Measurements from ENCODE around the gene RTN1.

RTN1 gene

GRCh38 chr14:59582161-59582560 lies 288.4 kb downstream of the RTN1 start:
- no peaks in the 10 kb centered on the region for H3K79me2 ChIP-seq (ENCODE audit: insufficient read depth, low read length)
- H3K4me2 ChIP-seq (ENCODE audit: low read depth, low read length, poor library complexity, severe bottlenecking), result no peak overlapping the region
- H4K20me1 ChIP-seq (ENCODE audit: low read depth, low read length), result no peaks in the 10 kb centered on the region
- H3K36me3 ChIP-seq (ENCODE audit: low read length), result no peaks in the 10 kb centered on the region
- H2AFZ ChIP-seq (ENCODE audit: low read depth, low read length, severe bottlenecking), result no peak overlapping the region
- H3F3A ChIP-seq (ENCODE audit: insufficient read depth), result no peaks in the 10 kb centered on the region
- no peak overlapping the region for H3K9ac ChIP-seq (ENCODE audit: low read length)
- no peaks in the 10 kb centered on the region for H3K9me3 ChIP-seq (ENCODE audit: insufficient read depth, low read length)
- H3K27me3 ChIP-seq (ENCODE audit: low read length), result no peaks in the 10 kb centered on the region
- H3K9me2 ChIP-seq (replicated peaks; ENCODE audit: insufficient read depth, low read length), result no peaks in the 10 kb centered on the region
- no peak overlapping the region for H3K27ac ChIP-seq (ENCODE audit: low read depth, low read length)
- no peak overlapping the region for H3K4me3 ChIP-seq (ENCODE audit: insufficient read depth, low read length, poor library complexity, severe bottlenecking)
- TF ChIP-seq, protein P1, sequence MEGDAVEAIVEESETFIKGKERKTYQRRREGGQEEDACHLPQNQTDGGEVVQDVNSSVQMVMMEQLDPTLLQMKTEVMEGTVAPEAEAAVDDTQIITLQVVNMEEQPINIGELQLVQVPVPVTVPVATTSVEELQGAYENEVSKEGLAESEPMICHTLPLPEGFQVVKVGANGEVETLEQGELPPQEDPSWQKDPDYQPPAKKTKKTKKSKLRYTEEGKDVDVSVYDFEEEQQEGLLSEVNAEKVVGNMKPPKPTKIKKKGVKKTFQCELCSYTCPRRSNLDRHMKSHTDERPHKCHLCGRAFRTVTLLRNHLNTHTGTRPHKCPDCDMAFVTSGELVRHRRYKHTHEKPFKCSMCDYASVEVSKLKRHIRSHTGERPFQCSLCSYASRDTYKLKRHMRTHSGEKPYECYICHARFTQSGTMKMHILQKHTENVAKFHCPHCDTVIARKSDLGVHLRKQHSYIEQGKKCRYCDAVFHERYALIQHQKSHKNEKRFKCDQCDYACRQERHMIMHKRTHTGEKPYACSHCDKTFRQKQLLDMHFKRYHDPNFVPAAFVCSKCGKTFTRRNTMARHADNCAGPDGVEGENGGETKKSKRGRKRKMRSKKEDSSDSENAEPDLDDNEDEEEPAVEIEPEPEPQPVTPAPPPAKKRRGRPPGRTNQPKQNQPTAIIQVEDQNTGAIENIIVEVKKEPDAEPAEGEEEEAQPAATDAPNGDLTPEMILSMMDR (IDR thresholded peaks at IDR 0.05; ENCODE audit: insufficient read depth, low read length, poor library complexity, severe bottlenecking), result no peak
- TF ChIP-seq EZH2phosphoT487 (conservative IDR thresholded peaks at IDR 0.05; ENCODE audit: low read length), result no peak

- no peak for TF ChIP-seq EZH2phosphoT487 (conservative IDR thresholded peaks at IDR 0.05; ENCODE audit: low read length)
- TF ChIP-seq, protein P1 (IDR thresholded peaks at IDR 0.05; ENCODE audit: insufficient read depth, low read length, poor library complexity, severe bottlenecking), result no peak
- Histone ChIP-seq H3K36me3 (ENCODE audit: low read length) (no peaks in the 10 kb centered on the region), H3F3A (ENCODE audit: insufficient read depth) (no peaks in the 10 kb centered on the region)
Measured at GRCh38 chr14:59580911-59581310, 289.7 kb downstream of the RTN1 start.

GRCh38 chr14:59576332-59577294 lies 294.0 kb downstream of the RTN1 start, which contains the start of gene CCDC175:
Gene CCDC175 (minus strand): TSS chr14:59576812. CDS start chr14:59576775, 37 bp downstream.
- Histone ChIP-seq H3K27me3 (ENCODE audit: low read length) (no peaks in the 10 kb centered on the region), H3K9ac (ENCODE audit: low read length) (peak within 1 kb of the TSS; percentile 25; the same call in 1 of the 2 replicates), H4K20me1 (ENCODE audit: low read depth, low read length) (no peaks in the 10 kb centered on the region), H3K4me3 (ENCODE audit: insufficient read depth, low read length, poor library complexity, severe bottlenecking) (peak within 1 kb of the TSS; percentile 38), H3K9me3 (ENCODE audit: insufficient read depth, low read length) (no peaks in the 10 kb centered on the region), H2AFZ (ENCODE audit: low read depth, low read length, severe bottlenecking) (peak within 1 kb of the TSS; percentile 83), H3F3A (ENCODE audit: insufficient read depth) (no peaks in the 10 kb centered on the region), H3K36me3 (ENCODE audit: low read length) (no peaks in the 10 kb centered on the region), H3K27ac (ENCODE audit: low read depth, low read length) (no peak within 1 kb of the TSS), H3K9me2 (replicated peaks; ENCODE audit: insufficient read depth, low read length) (no peaks in the 10 kb centered on the region), H3K79me2 (ENCODE audit: insufficient read depth, low read length) (no peaks in the 10 kb centered on the region), H3K4me2 (ENCODE audit: low read depth, low read length, poor library complexity, severe bottlenecking) (peak within 1 kb of the TSS; percentile 59)
- TF ChIP-seq EZH2phosphoT487 (conservative IDR thresholded peaks at IDR 0.05; ENCODE audit: low read length), result no peak
- TF ChIP-seq, protein P1 (IDR thresholded peaks at IDR 0.05; ENCODE audit: insufficient read depth, low read length, poor library complexity, severe bottlenecking), result peak; percentile 90

More at GRCh38 chr14:59580911-59581310, 289.7 kb downstream of the RTN1 start:
- H4K20me1 ChIP-seq (ENCODE audit: low read depth, low read length), result no peaks in the 10 kb centered on the region
- no peak overlapping the region for H3K4me3 ChIP-seq (ENCODE audit: insufficient read depth, low read length, poor library complexity, severe bottlenecking)
- no peak overlapping the region for H3K4me2 ChIP-seq (ENCODE audit: low read depth, low read length, poor library complexity, severe bottlenecking)
- H3K27ac ChIP-seq (ENCODE audit: low read depth, low read length), result no peak overlapping the region
- H3K9me2 ChIP-seq (replicated peaks; ENCODE audit: insufficient read depth, low read length), result no peaks in the 10 kb centered on the region
- no peaks in the 10 kb centered on the region for H3K27me3 ChIP-seq (ENCODE audit: low read length)
- H3K9me3 ChIP-seq (ENCODE audit: insufficient read depth, low read length), result no peaks in the 10 kb centered on the region
- H3K79me2 ChIP-seq (ENCODE audit: insufficient read depth, low read length), result no peaks in the 10 kb centered on the region
- no peak overlapping the region for H3K9ac ChIP-seq (ENCODE audit: low read length)
- no peak overlapping the region for H2AFZ ChIP-seq (ENCODE audit: low read depth, low read length, severe bottlenecking)
